PFSK-1 (cell line): ENCODE data around the gene PAPPA2.

Source experiments
- FOXP2 ChIP-seq: optimal IDR thresholded peaks from 2 replicates; pipeline ENCODE3; 2011; ENCODE audit warnings: borderline replicate concordance, control low read depth, inconsistent platforms; ENCODE audit not compliant: insufficient read depth; ENCODE audit errors: extremely low read length, extremely low read depth
- POLR2AphosphoS5 ChIP-seq: IDR thresholded peaks from 2 replicates; pipeline ENCODE4 v1.6.1; 2012; ENCODE audit warnings: low read depth, mild to moderate bottlenecking, control low read depth, low read length, moderate library complexity
- REST ChIP-seq, 2 experiments: IDR thresholded peaks; 2 replicates each; pipeline versions ENCODE4 v1.6.1 to v1.8.0; 2011 to 2012; ENCODE audit warnings: low read depth in 2 of 2, low read length in 2 of 2, control low read depth in 1 of 2, inconsistent platforms in 1 of 2, mild to moderate bottlenecking in 1 of 2, moderate library complexity in 1 of 2; ENCODE audit not compliant: insufficient read depth in 1 of 2
- SIN3A ChIP-seq: IDR thresholded peaks from 2 replicates; pipeline ENCODE4 v1.6.1; 2012; ENCODE audit warnings: mild to moderate bottlenecking, low read length, moderate library complexity, borderline replicate concordance; ENCODE audit not compliant: insufficient read depth
- TAF1 ChIP-seq: IDR thresholded peaks from 2 replicates; pipeline ENCODE4 v1.6.1; 2012; ENCODE audit warnings: low read length, control low read depth, borderline replicate concordance; ENCODE audit not compliant: insufficient read depth

Gene PAPPA2

GRCh38 chr1:176880955-176881595, 418.1 kb downstream of the PAPPA2 start:
- TF ChIP-seq FOXP2 (no peak), POLR2AphosphoS5 (no peak), REST (IDR thresholded peaks at IDR 0.05; ENCODE audit: insufficient read depth in 1 of 2, low read depth in 2 of 2, low read length in 2 of 2) (no peak), SIN3A (no peak), TAF1 (no peak)

DNA sequence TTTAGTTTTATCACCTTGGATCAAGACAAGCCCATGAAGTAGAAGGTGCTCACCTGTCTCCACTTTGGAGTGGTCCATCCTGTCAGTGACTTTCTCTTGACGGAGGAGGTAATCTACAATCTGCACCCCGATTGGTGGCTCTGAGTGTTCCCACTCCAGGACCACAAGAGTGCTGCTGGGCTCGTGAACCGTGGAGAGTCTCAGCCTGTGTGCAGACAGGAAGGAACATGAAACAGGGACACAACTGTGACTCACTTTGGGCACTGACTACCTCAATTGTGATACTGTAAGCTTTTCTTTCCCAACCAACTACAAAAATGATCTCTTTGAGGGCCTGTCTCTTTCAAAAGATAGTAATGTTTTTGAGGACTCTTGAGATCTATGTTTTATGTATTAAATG, 421.3 kb downstream of the PAPPA2 start:
- TF ChIP-seq REST (IDR thresholded peaks at IDR 0.05; ENCODE audit: insufficient read depth in 1 of 2, low read depth in 2 of 2, low read length in 2 of 2) (no peak), TAF1 (no peak), FOXP2 (no peak), SIN3A (no peak), POLR2AphosphoS5 (no peak)

DNA sequence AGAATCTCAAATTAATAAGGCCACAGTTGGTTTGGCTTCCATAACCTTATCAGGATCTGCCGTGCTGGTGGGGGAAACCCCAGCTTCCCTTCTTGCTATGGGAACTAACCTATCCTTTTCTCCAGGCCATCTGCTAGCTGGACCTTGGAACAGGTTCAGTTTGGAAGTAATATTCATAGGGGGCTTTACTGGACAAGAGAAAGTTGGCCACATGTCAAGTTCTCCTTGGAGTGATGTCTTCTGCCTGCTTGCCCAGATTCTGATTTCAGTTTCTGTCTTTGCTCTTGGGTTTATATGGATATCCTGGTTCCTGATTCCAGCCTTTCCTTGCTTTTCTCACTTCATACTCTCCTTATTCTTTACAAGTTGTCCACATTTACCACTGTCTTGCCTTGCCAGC, 421.9 kb downstream of the PAPPA2 start:
- TF ChIP-seq FOXP2 = no peak
- TF ChIP-seq SIN3A = no peak
- no peak for TF ChIP-seq POLR2AphosphoS5
- no peak for TF ChIP-seq REST (IDR thresholded peaks at IDR 0.05; ENCODE audit: insufficient read depth in 1 of 2, low read depth in 2 of 2, low read length in 2 of 2)
- no peak for TF ChIP-seq TAF1

DNA sequence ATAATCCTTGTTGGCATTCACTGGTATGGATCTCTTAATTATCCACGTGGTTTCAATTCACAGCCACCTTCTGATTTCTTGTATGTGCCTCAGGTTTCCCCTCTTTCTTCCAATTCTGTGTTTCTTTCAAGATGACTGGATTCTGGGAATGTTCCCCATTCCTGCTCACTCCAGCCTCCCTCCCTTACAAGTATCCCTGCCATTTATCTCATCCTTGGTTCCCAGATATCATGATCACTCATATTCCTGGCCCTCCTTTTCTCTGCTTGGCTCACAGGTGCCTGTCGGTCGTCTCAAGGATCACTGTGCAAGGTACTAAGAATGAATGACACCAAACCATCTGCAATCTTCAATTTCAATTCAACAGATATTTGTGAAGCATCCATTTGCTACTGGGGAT, 422.4 kb downstream of the PAPPA2 start:
- no peak for TF ChIP-seq REST (IDR thresholded peaks at IDR 0.05; ENCODE audit: insufficient read depth in 1 of 2, low read depth in 2 of 2, low read length in 2 of 2)
- TF ChIP-seq FOXP2 = no peak
- no peak for TF ChIP-seq TAF1
- TF ChIP-seq POLR2AphosphoS5 = no peak
- no peak for TF ChIP-seq SIN3A

DNA sequence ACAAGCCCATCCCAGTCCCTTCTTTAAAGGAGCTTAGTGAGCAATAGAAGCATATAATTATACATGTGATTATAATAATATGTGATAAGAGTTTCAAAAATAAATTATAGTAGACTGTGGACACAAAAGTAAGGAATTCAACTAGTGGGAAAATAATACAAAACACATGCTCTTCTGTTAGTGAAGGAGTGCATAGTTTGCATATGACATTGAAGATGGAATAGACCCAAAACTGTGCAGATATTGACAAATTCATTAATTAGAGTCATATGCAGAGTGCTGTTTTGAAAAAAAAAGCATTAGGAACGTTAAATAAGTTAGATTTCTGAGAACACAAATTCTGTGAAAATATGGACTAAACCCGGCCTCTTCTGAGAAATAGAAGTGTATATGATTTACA, 422.8 kb downstream of the PAPPA2 start:
- TF ChIP-seq TAF1 (no peak), SIN3A (no peak), POLR2AphosphoS5 (no peak), FOXP2 (no peak), REST (IDR thresholded peaks at IDR 0.05; ENCODE audit: insufficient read depth in 1 of 2, low read depth in 2 of 2, low read length in 2 of 2) (no peak)
